ENCODE measurements around the gene GBP2.
"Not testable (repeated sequence)": the region's sequence is repeated elsewhere in the genome, so short reads cannot be mapped to it uniquely, and the experiment has no call there.

GBP2 gene

GRCh38 chr1:89133747-89134146 lies 7.8 kb upstream of the GBP2 start:
- DNase-seq: no peak
- no peaks in the 10 kb centered on the region for H3K36me3 ChIP-seq (replicated peaks)
- no peak overlapping the region for H3K4me3 ChIP-seq (ENCODE audit: low read depth, low read length)
- no peak for TF ChIP-seq CTCF (IDR thresholded peaks at IDR 0.05; ENCODE audit: low read depth, low read length, missing control alignments)
- H3K27me3 ChIP-seq (replicated peaks): no peaks in the 10 kb centered on the region
- H3K27ac ChIP-seq: no peak overlapping the region
- in situ Hi-C loops (cut with HindIII; ENCODE audit: low pct_ligation_motif_present, low sequenced_read_pairs): no loop called here

GRCh38 chr1:89130716-89131115 lies 4.8 kb upstream of the GBP2 start:
- Histone ChIP-seq H3K4me3 (ENCODE audit: low read depth, low read length) (no peak overlapping the region), H3K27ac (no peak overlapping the region), H3K27me3 (replicated peaks) (no peaks in the 10 kb centered on the region), H3K36me3 (replicated peaks) (no peaks in the 10 kb centered on the region)
- DNase-seq: no peak
- in situ Hi-C loops (cut with HindIII; ENCODE audit: low pct_ligation_motif_present, low sequenced_read_pairs): no loop called here
- no peak for TF ChIP-seq CTCF (IDR thresholded peaks at IDR 0.05; ENCODE audit: low read depth, low read length, missing control alignments)

- Histone ChIP-seq H3K4me3 (ENCODE audit: low read depth, low read length) (no peak overlapping the region), H3K27ac (no peak overlapping the region), H3K27me3 (replicated peaks) (no peaks in the 10 kb centered on the region), H3K36me3 (replicated peaks) (no peaks in the 10 kb centered on the region)
- no peak for DNase-seq
- in situ Hi-C loops (cut with HindIII; ENCODE audit: low pct_ligation_motif_present, low sequenced_read_pairs): no loop called here
- no peak for TF ChIP-seq CTCF (IDR thresholded peaks at IDR 0.05; ENCODE audit: low read depth, low read length, missing control alignments)
Observed at GRCh38 chr1:89129911-89130310, 4.0 kb upstream of the GBP2 start.

- H3K27me3 ChIP-seq (replicated peaks); DNase-seq; in situ Hi-C loops (cut with HindIII; ENCODE audit: low pct_ligation_motif_present, low sequenced_read_pairs); H3K27ac ChIP-seq; H3K4me3 ChIP-seq (ENCODE audit: low read depth, low read length); H3K36me3 ChIP-seq (replicated peaks): not testable (repeated sequence)
Observed at GRCh38 chr1:89128003-89128458, 2.1 kb upstream of the GBP2 start.

GRCh38 chr1:89126602-89127565 lies 970 bp upstream of the GBP2 start:
- H3K27ac ChIP-seq: not testable (repeated sequence)

GRCh38 chr1:89125240-89125912 lies 538 bp downstream of the GBP2 start:
- no peak overlapping the region for H3K27ac ChIP-seq
- TF ChIP-seq CTCF (IDR thresholded peaks at IDR 0.05; ENCODE audit: low read depth, low read length, missing control alignments): no peak
- H3K36me3 ChIP-seq (replicated peaks): no peaks in the 10 kb centered on the region
- H3K4me3 ChIP-seq (ENCODE audit: low read depth, low read length): peak overlapping the region; percentile 18
- DNase-seq: no peak
- in situ Hi-C loops (cut with HindIII; ENCODE audit: low pct_ligation_motif_present, low sequenced_read_pairs): no loop called here
- no peaks in the 10 kb centered on the region for H3K27me3 ChIP-seq (replicated peaks)

More at GRCh38 chr1:89126602-89127565, 970 bp upstream of the GBP2 start:
- H3K36me3 ChIP-seq (replicated peaks); in situ Hi-C loops (cut with HindIII; ENCODE audit: low pct_ligation_motif_present, low sequenced_read_pairs); DNase-seq; H3K4me3 ChIP-seq (ENCODE audit: low read depth, low read length); H3K27me3 ChIP-seq (replicated peaks): not testable (repeated sequence)
